Measurements from ENCODE around the gene FRY.
A peak's percentile ranks its signal among the peaks of the same experiment; 100 is the strongest.
"Not testable (repeated sequence)": the region's sequence is repeated elsewhere in the genome, so short reads cannot be mapped to it uniquely, and the experiment has no call there.

FRY gene

DNA sequence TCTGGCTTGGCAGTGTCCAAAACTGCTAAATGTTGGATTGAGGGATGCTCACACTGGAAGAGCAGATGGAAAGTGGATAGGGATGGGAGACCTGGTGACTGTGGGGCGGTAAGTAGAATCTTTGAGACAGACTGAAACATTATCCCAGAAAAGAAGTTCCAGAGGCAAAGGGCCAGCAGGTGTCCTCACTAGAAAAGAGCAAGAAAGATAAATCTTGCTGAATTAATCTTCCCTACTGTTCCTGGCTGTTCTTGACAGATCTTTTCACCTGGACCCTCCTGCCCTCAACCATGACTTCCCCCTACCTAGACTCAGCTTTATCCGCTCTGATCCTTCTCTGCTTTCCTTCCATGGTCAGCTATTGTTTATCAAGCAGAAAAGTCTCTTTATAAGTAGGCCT, 35.0 kb upstream of the FRY start:
- no peaks in the 10 kb centered on the region for H3K27me3 ChIP-seq (ENCODE audit: insufficient read depth, low read length, poor library complexity, severe bottlenecking)
- H3K9me2 ChIP-seq (replicated peaks; ENCODE audit: low read depth, low read length) = no peaks in the 10 kb centered on the region
- no peak overlapping the region for H3K4me3 ChIP-seq (ENCODE audit: low read length, poor library complexity, severe bottlenecking)
- no peak overlapping the region for H3K9ac ChIP-seq (ENCODE audit: low read depth, low read length, poor library complexity, severe bottlenecking)
- H3K79me2 ChIP-seq (ENCODE audit: insufficient read depth, low read length) = no peaks in the 10 kb centered on the region
- H3K9me3 ChIP-seq (ENCODE audit: insufficient read depth, low read depth, low read length) = no peaks in the 10 kb centered on the region
- H3K4me2 ChIP-seq (ENCODE audit: low read depth, low read length, poor library complexity, severe bottlenecking) = no peak overlapping the region
- TF ChIP-seq EZH2phosphoT487 (IDR thresholded peaks at IDR 0.05; ENCODE audit: borderline replicate concordance) = no peak
- TF ChIP-seq, protein P1, sequence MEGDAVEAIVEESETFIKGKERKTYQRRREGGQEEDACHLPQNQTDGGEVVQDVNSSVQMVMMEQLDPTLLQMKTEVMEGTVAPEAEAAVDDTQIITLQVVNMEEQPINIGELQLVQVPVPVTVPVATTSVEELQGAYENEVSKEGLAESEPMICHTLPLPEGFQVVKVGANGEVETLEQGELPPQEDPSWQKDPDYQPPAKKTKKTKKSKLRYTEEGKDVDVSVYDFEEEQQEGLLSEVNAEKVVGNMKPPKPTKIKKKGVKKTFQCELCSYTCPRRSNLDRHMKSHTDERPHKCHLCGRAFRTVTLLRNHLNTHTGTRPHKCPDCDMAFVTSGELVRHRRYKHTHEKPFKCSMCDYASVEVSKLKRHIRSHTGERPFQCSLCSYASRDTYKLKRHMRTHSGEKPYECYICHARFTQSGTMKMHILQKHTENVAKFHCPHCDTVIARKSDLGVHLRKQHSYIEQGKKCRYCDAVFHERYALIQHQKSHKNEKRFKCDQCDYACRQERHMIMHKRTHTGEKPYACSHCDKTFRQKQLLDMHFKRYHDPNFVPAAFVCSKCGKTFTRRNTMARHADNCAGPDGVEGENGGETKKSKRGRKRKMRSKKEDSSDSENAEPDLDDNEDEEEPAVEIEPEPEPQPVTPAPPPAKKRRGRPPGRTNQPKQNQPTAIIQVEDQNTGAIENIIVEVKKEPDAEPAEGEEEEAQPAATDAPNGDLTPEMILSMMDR (conservative IDR thresholded peaks at IDR 0.05; ENCODE audit: low read length) = peak; percentile 22
- H3F3A ChIP-seq (ENCODE audit: low read depth) = no peaks in the 10 kb centered on the region
- H2AFZ ChIP-seq (ENCODE audit: low read length) = no peak overlapping the region
- H3K36me3 ChIP-seq (ENCODE audit: insufficient read depth, low read length) = no peaks in the 10 kb centered on the region
- no peaks in the 10 kb centered on the region for H3K4me1 ChIP-seq (ENCODE audit: insufficient read depth, low read length, poor library complexity, severe bottlenecking)
- no peaks in the 10 kb centered on the region for H4K20me1 ChIP-seq (ENCODE audit: insufficient read depth, low read length, poor library complexity, severe bottlenecking)

DNA sequence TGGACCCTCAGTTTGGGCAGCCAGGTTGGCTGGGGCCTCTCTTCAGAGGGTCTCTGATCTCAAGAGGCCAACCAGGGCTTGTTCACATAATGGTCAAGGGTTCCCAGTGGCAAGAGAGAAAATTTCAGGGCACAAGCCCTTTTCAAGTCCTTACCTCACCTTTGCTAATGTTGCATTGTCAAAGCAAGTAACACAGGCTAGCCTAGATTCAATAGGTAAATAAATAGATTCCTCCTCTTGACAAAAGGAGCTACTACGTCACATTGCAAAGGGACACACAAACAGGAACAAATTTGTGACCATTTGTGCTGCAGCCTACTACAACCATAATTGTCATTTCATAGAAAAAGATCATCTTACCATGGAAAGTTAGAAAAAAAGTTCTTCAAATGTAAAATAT, 33.9 kb upstream of the FRY start:
- TF ChIP-seq, protein P1 (conservative IDR thresholded peaks at IDR 0.05; ENCODE audit: low read length) = no peak
- TF ChIP-seq EZH2phosphoT487 (IDR thresholded peaks at IDR 0.05; ENCODE audit: borderline replicate concordance) = no peak
- H3K4me2 ChIP-seq (ENCODE audit: low read depth, low read length, poor library complexity, severe bottlenecking) = no peak overlapping the region
- H3K4me1 ChIP-seq (ENCODE audit: insufficient read depth, low read length, poor library complexity, severe bottlenecking) = no peaks in the 10 kb centered on the region
- no peaks in the 10 kb centered on the region for H3K9me2 ChIP-seq (replicated peaks; ENCODE audit: low read depth, low read length)
- no peaks in the 10 kb centered on the region for H3K9me3 ChIP-seq (ENCODE audit: insufficient read depth, low read depth, low read length)
- no peak overlapping the region for H3K9ac ChIP-seq (ENCODE audit: low read depth, low read length, poor library complexity, severe bottlenecking)
- no peaks in the 10 kb centered on the region for H3K36me3 ChIP-seq (ENCODE audit: insufficient read depth, low read length)
- H3K79me2 ChIP-seq (ENCODE audit: insufficient read depth, low read length) = no peaks in the 10 kb centered on the region
- H3K4me3 ChIP-seq (ENCODE audit: low read length, poor library complexity, severe bottlenecking) = no peak overlapping the region
- no peaks in the 10 kb centered on the region for H4K20me1 ChIP-seq (ENCODE audit: insufficient read depth, low read length, poor library complexity, severe bottlenecking)
- no peaks in the 10 kb centered on the region for H3K27me3 ChIP-seq (ENCODE audit: insufficient read depth, low read length, poor library complexity, severe bottlenecking)
- H3F3A ChIP-seq (ENCODE audit: low read depth) = no peaks in the 10 kb centered on the region
- no peak overlapping the region for H2AFZ ChIP-seq (ENCODE audit: low read length)

DNA sequence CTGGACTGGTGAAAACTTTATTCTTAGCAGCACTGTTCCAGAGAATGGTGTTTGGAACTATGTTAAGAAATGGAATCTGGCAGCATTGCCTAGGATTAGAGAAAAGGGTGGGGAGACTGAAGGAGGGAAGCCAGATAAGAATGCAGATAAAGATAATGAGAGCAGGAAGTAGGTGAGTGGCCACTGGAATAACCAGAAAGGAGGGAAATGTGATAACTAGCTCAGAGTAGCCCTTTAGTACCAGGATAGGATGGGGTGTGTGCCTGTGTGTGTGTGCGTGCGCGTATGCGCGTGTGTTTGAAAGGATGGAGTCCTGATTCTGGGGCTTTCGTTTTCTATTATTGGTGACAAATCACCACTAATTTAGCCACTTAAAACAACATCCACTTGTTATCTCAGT, 33.4 kb upstream of the FRY start:
- H3K27me3 ChIP-seq (ENCODE audit: insufficient read depth, low read length, poor library complexity, severe bottlenecking) = no peaks in the 10 kb centered on the region
- no peak overlapping the region for H3K4me2 ChIP-seq (ENCODE audit: low read depth, low read length, poor library complexity, severe bottlenecking)

DNA sequence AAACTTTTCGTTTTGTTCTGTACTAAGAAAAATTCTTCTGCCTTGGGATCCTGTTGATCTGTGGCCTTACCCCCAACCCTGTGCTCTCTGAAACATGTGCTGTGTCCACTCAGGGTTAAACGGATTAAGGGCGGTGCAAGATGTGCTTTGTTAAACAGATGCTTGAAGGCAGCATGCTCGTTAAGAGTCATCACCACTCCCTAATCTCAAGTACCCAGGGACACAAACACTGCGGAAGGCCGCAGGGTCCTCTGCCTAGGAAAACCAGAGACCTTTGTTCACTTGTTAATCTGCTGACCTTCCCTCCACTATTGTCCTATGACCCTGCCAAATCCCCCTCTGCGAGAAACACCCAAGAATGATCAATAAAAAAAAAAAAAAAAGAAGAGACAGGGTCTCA, 30.8 kb upstream of the FRY start:
- H3K27me3 ChIP-seq (ENCODE audit: insufficient read depth, low read length, poor library complexity, severe bottlenecking); H3K4me1 ChIP-seq (ENCODE audit: insufficient read depth, low read length, poor library complexity, severe bottlenecking); H3K9me2 ChIP-seq (replicated peaks; ENCODE audit: low read depth, low read length); H3K9ac ChIP-seq (ENCODE audit: low read depth, low read length, poor library complexity, severe bottlenecking); H4K20me1 ChIP-seq (ENCODE audit: insufficient read depth, low read length, poor library complexity, severe bottlenecking); H3K4me2 ChIP-seq (ENCODE audit: low read depth, low read length, poor library complexity, severe bottlenecking); H3F3A ChIP-seq (ENCODE audit: low read depth); H3K36me3 ChIP-seq (ENCODE audit: insufficient read depth, low read length); H3K9me3 ChIP-seq (ENCODE audit: insufficient read depth, low read depth, low read length); H2AFZ ChIP-seq (ENCODE audit: low read length); H3K79me2 ChIP-seq (ENCODE audit: insufficient read depth, low read length); H3K4me3 ChIP-seq (ENCODE audit: low read length, poor library complexity, severe bottlenecking): not testable (repeated sequence)

More for the DNA sequence above, 33.4 kb upstream of the FRY start:
- Histone ChIP-seq H3K9me3 (ENCODE audit: insufficient read depth, low read depth, low read length) (no peaks in the 10 kb centered on the region), H3K79me2 (ENCODE audit: insufficient read depth, low read length) (no peaks in the 10 kb centered on the region), H3K4me1 (ENCODE audit: insufficient read depth, low read length, poor library complexity, severe bottlenecking) (no peaks in the 10 kb centered on the region), H4K20me1 (ENCODE audit: insufficient read depth, low read length, poor library complexity, severe bottlenecking) (no peaks in the 10 kb centered on the region), H3F3A (ENCODE audit: low read depth) (no peaks in the 10 kb centered on the region), H3K9ac (ENCODE audit: low read depth, low read length, poor library complexity, severe bottlenecking) (no peak overlapping the region), H3K4me3 (ENCODE audit: low read length, poor library complexity, severe bottlenecking) (no peak overlapping the region), H2AFZ (ENCODE audit: low read length) (no peak overlapping the region), H3K36me3 (ENCODE audit: insufficient read depth, low read length) (no peaks in the 10 kb centered on the region), H3K9me2 (replicated peaks; ENCODE audit: low read depth, low read length) (no peaks in the 10 kb centered on the region)
- TF ChIP-seq EZH2phosphoT487 (IDR thresholded peaks at IDR 0.05; ENCODE audit: borderline replicate concordance) = no peak
- TF ChIP-seq, protein P1 (conservative IDR thresholded peaks at IDR 0.05; ENCODE audit: low read length) = no peak
